ENCODE measurements around the gene BBIP1. TPM values are rescaled to one million over a fixed set of nuclear protein-coding genes. Genes with fewer than 3 reads are reported as not detected.

Gene BBIP1
- total and polyA plus RNA-seq, 10 of the 15 experiments (the other 5 are each of a cell fraction or from before 2014, with no cell fraction given): 13.8 to 40.8 (median 31.3) TPM

GRCh38 chr10:110871298-110872084, 47.5 kb downstream of the BBIP1 start, which contains the start of gene PDCD4 (continued):
- TF ChIP-seq SUPT20H (IDR thresholded peaks at IDR 0.05; ENCODE audit: borderline replicate concordance, control insufficient read depth, low read depth, low read length): no peak
- no peak for TF ChIP-seq KAT2A (conservative IDR thresholded peaks at IDR 0.05; ENCODE audit: control insufficient read depth, low read depth, low read length)
- TF ChIP-seq ZBTB33 (IDR thresholded peaks at IDR 0.05): no peak
- no peak for TF ChIP-seq SUZ12 (IDR thresholded peaks at IDR 0.05; ENCODE audit: unreplicated experiment)
- TF ChIP-seq ZNF592 (IDR thresholded peaks at IDR 0.05): no peak
- TF ChIP-seq ATF2 (IDR thresholded peaks at IDR 0.05; ENCODE audit: low read length): no peak
- TF ChIP-seq E4F1 (IDR thresholded peaks at IDR 0.05; ENCODE audit: borderline replicate concordance, partially characterized antibody): no peak
- TF ChIP-seq RUNX3 (IDR thresholded peaks at IDR 0.05; ENCODE audit: low read length): no peak; the same call in 1 of the 2 replicates
- no peak for TF ChIP-seq IRF5 (IDR thresholded peaks at IDR 0.05; ENCODE audit: borderline replicate concordance)
- TF ChIP-seq EGR1 (IDR thresholded peaks at IDR 0.05; ENCODE audit: borderline replicate concordance in 1 of 2, low read depth in 2 of 2, low read length in 2 of 2): peak in 1 of 2 experiments; percentile 67; a peak in 1 of 3 replicates
- TF ChIP-seq ETV6 (conservative IDR thresholded peaks at IDR 0.05 in 1 of 2, IDR thresholded peaks at IDR 0.05 in 1 of 2; ENCODE audit: borderline replicate concordance in 1 of 2, low read depth in 1 of 2): no peak
- TF ChIP-seq MYB (IDR thresholded peaks at IDR 0.05; ENCODE audit: borderline replicate concordance, low read depth, low read length): no peak
- no peak for TF ChIP-seq BHLHE40 (IDR thresholded peaks at IDR 0.05; ENCODE audit: borderline replicate concordance in 1 of 2, low read depth in 2 of 2, low read length in 1 of 2)
- TF ChIP-seq ZZZ3 (IDR thresholded peaks at IDR 0.05; ENCODE audit: control insufficient read depth, insufficient read length, low read depth): no peak
- peak in 1 of 2 experiments; percentile 27; a peak in 1 of 4 replicates for TF ChIP-seq CEBPB (IDR thresholded peaks at IDR 0.05; ENCODE audit: borderline replicate concordance in 1 of 2, low read depth in 2 of 2, low read length in 2 of 2)

All from GM12878 (cell line).